GM10266 (cell line): ENCODE data around the gene FBXL22.
"Not testable (repeated sequence)": the region's sequence is repeated elsewhere in the genome, so short reads cannot be mapped to it uniquely, and the experiment has no call there.

Experiments used
- DNase-seq: peaks from one replicate; pipeline ENCODE4 v3.0.0; 2012; ENCODE audit errors: extremely low spot score
- CTCF ChIP-seq: IDR thresholded peaks from 2 replicates; pipeline ENCODE4 v1.5.1; 2012; ENCODE audit warnings: mild to moderate bottlenecking, low read depth; ENCODE audit not compliant: control insufficient read depth, insufficient read depth; ENCODE audit errors: missing control alignments

Gene FBXL22

DNA sequence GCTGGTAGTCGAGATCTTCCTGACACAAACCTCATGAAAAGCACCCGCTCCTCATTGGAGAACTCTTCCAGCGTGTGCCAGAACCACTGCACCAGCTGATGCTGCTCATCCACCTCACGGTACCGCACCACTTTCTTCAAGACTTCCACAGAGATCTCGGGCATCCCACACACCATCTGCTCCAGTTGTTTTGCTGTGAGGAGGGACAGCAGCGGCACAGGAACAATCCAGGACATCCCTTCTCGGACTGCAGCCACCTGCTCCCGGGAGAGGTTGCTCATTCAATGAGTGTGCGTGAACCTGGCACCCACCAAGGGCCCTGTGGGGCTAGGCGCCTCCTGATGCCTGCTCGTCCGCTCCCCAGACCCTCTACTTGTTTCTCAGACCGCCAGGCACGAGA, 15.1 kb downstream of the FBXL22 start:
- TF ChIP-seq CTCF = no peak
- no peak for DNase-seq

DNA sequence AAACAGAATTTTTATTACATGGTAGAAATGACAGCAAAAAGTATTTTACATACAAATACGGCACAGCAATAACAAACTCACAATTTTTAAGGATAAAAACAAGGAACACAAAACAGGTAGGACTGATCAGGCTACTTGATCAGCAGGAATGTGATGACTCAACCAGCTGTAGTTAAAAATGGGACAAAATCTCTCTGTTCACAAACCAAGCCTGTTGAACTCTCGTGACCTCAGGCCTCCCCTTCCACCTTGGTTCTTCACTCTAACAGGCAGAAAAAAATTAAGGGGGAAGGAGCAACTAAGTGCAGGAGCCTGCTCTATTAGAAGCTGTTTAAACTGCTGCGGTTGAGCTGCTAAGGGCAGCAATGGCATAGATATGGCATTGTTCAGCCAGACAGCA, 18.7 kb downstream of the FBXL22 start:
- DNase-seq = no peak
- TF ChIP-seq CTCF = no peak

DNA sequence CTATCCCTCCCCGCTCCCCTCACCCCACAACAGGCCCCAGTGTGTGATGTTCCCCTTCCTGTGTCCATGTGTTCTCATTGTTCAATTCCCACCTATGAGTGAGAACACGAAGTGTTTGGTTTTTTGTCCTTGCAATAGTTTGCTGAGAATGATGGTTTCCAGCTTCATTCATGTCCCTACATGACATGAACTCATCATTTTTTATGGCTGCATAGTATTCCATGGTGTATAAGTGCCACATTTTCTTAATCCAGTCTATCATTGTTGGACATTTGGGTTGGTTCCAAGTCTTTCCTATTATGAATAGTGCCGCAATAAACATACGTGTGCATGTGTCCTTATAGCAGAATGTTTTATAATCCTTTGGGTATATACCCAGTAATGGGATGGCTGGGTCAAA, 20.0 kb downstream of the FBXL22 start:
- DNase-seq = not testable (repeated sequence)

DNA sequence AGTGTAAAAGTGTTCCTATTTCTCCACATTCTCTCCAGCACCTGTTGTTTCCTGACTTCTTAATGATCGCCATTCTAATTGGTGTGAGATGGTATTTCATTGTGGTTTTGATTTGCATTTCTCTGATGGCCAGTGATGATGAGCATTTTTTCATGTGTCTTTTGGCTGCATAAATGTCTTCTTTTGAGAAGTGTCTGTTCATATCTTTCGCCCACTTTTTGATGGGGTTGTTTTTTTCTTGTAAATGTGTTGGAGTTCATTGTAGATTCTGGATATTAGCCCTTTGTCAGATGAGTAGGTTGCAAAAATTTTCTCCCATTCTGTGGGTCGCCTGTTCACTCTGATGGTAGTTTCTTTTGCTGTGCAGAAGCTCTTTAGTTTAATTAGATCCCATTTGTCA, 20.4 kb downstream of the FBXL22 start:
- DNase-seq = not testable (repeated sequence)

DNA sequence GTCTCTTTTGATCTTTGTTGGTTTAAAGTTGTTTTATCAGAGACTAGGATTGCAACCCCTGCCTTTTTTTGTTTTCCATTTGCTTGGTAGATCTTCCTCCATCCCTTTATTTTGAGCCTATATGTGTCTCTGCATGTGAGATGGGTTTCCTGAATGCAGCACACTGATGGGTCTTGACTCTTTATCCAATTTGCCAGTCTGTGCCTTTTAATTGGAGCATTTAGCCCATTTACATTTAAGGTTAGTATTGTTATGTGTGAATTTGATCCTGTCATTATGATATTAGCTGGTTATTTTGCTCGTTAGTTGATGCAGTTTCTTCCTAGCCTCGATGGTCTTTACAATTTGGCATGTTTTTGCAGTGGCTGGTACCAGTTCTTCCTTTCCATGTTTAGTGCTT, 23.6 kb downstream of the FBXL22 start:
- DNase-seq = not testable (repeated sequence)

DNA sequence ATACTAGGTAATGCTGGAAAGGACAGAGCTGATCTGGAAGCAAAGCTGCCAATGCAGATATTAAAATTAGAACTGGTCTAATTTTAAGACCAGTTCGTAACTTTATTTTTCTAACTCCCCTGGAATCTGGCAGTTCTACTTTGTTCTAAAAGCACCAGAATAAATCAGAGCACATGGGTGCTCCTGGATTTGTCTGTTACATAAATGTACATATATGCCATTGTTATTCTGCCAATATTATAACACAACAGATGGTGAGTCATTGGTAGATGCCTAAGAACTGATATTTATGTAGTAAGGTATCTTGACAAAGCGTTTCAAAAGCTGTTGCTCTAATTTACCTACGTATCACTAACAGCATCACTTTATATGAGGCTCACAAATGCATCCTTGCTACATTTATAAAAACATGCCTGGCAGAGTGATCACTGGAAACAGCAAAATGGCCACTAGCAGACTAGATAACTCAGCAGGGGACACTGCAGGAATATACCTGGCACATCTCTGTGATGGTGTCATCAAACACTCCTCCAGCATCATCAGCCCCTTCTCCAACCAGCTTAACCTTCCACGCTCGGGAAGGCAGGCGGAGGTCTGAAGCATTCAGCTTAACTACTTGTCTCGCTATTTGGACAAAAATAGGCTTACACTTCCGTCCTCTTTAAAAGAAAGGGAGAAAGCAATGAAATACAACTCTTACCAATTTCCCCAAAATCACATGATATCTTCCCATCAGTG, 26.2 kb downstream of the FBXL22 start:
- no peak for TF ChIP-seq CTCF
- no peak for DNase-seq

GRCh38 chr15:63626955-63627354, 29.8 kb downstream of the FBXL22 start:
- DNase-seq = no peak
- TF ChIP-seq CTCF = no peak

DNA sequence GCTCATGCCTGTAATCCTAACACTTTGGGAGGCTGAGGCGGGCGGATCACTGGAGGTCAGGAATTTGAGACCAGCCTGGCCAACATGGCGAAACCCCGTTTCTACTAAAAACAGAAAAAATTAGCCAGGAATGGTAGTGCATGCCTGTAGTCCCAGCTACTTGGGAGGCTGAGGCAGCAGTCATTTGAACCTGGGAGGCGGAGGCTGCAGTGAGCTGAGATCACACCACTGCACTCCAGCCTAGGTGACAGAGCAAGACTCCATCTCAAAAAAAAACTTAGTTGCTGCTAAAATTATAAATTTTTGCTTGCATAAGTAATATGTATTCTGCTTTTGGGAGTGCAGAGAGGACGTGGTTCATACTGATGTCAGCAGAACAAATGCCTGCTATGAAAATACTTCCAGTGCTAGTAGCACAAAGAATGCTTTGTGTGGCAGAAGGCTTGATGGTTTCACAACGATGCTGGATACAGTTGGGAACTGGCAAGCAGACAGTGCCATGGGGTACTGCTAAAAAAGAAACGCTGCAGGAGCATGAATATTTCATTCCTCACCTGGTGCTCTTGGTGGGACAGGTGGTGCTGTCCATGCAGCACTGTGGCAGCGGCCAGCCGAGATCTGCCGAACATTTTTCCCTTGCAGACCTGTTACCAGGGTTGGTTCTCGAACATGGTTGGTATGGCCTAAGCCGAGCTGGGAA, 31.1 kb downstream of the FBXL22 start:
- no peak for TF ChIP-seq CTCF
- no peak for DNase-seq
